Measurements from ENCODE around the gene NRXN3.

NRXN3 gene

DNA sequence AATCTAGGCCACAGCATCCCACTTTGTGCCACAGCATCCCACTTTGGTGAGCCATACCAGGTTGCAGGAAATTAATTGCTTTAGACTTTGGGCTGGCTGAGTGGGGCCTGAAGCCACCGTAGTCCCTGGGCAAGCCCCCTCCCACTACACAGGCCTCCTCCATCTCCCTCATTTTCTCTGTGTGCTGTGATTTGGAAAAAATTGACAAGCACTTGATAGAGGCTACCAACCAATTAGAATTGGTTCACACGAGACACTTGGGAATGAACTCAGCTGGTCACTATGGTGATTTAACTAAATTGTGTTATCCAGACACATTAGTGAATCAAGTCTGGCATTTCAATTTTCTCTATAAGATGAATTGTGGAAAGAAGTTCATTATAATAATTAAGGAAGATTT lies 1560.0 kb downstream of the NRXN3 start:
- Histone ChIP-seq H3K27ac (ENCODE audit: insufficient read depth, low read length, poor library complexity, severe bottlenecking) (no peak overlapping the region), H3K9me3 (ENCODE audit: control insufficient read depth, low read length) (no peaks in the 10 kb centered on the region)
- no peak for DNase-seq

DNA sequence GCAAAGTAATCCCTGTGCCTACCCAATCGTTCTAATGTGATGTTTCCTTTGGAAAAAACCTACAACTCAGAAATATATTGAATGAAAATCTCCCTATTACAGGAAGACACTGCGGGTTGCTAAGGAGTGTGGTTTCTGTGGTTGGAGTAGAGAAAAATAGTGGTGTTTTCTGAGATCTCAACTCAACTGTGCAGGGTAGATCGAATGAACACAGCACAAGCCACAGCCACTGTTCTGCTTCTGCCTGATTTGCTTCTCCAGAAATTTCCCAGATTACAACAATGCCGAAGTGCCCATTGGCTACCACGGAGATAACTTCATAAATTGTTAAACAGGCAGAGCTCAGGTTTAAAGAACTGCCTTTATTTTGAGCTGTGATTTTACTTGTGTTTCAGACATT lies 1560.8 kb downstream of the NRXN3 start:
- Histone ChIP-seq H3K27ac (ENCODE audit: insufficient read depth, low read length, poor library complexity, severe bottlenecking) (no peak overlapping the region), H3K4me3 (ENCODE audit: insufficient read depth, low read depth, low read length, poor library complexity, severe bottlenecking) (no peak overlapping the region), H3K27me3 (replicated peaks; ENCODE audit: control insufficient read depth, insufficient read depth, low read length, poor library complexity, severe bottlenecking) (no peaks in the 10 kb centered on the region), H3K4me1 (ENCODE audit: control insufficient read depth, insufficient read depth, low read length, poor library complexity, severe bottlenecking) (no peaks in the 10 kb centered on the region), H3K36me3 (ENCODE audit: control insufficient read depth, insufficient read depth, low read length) (no peaks in the 10 kb centered on the region), H3K9me3 (ENCODE audit: control insufficient read depth, low read length) (no peaks in the 10 kb centered on the region)
- no peak for DNase-seq

More for the DNA sequence above, 1560.0 kb downstream of the NRXN3 start:
- Histone ChIP-seq H3K27me3 (replicated peaks; ENCODE audit: control insufficient read depth, insufficient read depth, low read length, poor library complexity, severe bottlenecking) (no peaks in the 10 kb centered on the region), H3K4me3 (ENCODE audit: insufficient read depth, low read depth, low read length, poor library complexity, severe bottlenecking) (no peak overlapping the region), H3K36me3 (ENCODE audit: control insufficient read depth, insufficient read depth, low read length) (no peaks in the 10 kb centered on the region), H3K4me1 (ENCODE audit: control insufficient read depth, insufficient read depth, low read length, poor library complexity, severe bottlenecking) (no peaks in the 10 kb centered on the region)

GRCh38 chr14:79732911-79733655 lies 1562.9 kb downstream of the NRXN3 start:
- Histone ChIP-seq H3K4me3 (ENCODE audit: insufficient read depth, low read depth, low read length, poor library complexity, severe bottlenecking) (no peak overlapping the region), H3K4me1 (ENCODE audit: control insufficient read depth, insufficient read depth, low read length, poor library complexity, severe bottlenecking) (no peaks in the 10 kb centered on the region), H3K27me3 (replicated peaks; ENCODE audit: control insufficient read depth, insufficient read depth, low read length, poor library complexity, severe bottlenecking) (no peaks in the 10 kb centered on the region), H3K9me3 (ENCODE audit: control insufficient read depth, low read length) (no peaks in the 10 kb centered on the region), H3K36me3 (ENCODE audit: control insufficient read depth, insufficient read depth, low read length) (no peaks in the 10 kb centered on the region), H3K27ac (ENCODE audit: insufficient read depth, low read length, poor library complexity, severe bottlenecking) (no peak overlapping the region)
- no peak for DNase-seq

DNA sequence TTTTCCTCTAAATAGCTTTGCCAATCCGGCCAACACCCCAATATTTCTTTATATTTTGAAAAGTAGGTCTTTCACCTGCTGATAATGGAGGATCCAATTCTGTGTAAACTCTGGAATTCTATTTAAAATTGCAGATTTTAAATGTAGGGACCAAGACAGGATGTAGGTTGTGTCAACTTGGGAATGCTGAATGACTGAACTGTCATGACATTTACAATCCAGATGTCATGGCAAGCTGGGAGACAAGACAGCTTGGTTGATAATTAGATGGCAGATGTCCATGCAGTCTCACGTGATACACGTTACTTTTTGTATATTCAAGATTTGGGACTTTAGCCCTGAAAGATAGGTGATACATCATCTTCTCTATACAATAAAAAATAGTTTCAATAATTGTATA lies 1564.0 kb downstream of the NRXN3 start:
- H3K36me3 ChIP-seq (ENCODE audit: control insufficient read depth, insufficient read depth, low read length) = no peaks in the 10 kb centered on the region
- no peak for DNase-seq
- no peak overlapping the region for H3K4me3 ChIP-seq (ENCODE audit: insufficient read depth, low read depth, low read length, poor library complexity, severe bottlenecking)
- H3K27ac ChIP-seq (ENCODE audit: insufficient read depth, low read length, poor library complexity, severe bottlenecking) = no peak overlapping the region
- H3K27me3 ChIP-seq (replicated peaks; ENCODE audit: control insufficient read depth, insufficient read depth, low read length, poor library complexity, severe bottlenecking) = no peaks in the 10 kb centered on the region
- H3K4me1 ChIP-seq (ENCODE audit: control insufficient read depth, insufficient read depth, low read length, poor library complexity, severe bottlenecking) = no peaks in the 10 kb centered on the region
- no peaks in the 10 kb centered on the region for H3K9me3 ChIP-seq (ENCODE audit: control insufficient read depth, low read length)

- DNase-seq = no peak
- Histone ChIP-seq H3K9me3 (ENCODE audit: control insufficient read depth, low read length) (no peaks in the 10 kb centered on the region), H3K4me3 (ENCODE audit: insufficient read depth, low read depth, low read length, poor library complexity, severe bottlenecking) (no peak overlapping the region), H3K36me3 (ENCODE audit: control insufficient read depth, insufficient read depth, low read length) (no peaks in the 10 kb centered on the region), H3K27ac (ENCODE audit: insufficient read depth, low read length, poor library complexity, severe bottlenecking) (no peak overlapping the region), H3K27me3 (replicated peaks; ENCODE audit: control insufficient read depth, insufficient read depth, low read length, poor library complexity, severe bottlenecking) (no peaks in the 10 kb centered on the region), H3K4me1 (ENCODE audit: control insufficient read depth, insufficient read depth, low read length, poor library complexity, severe bottlenecking) (no peaks in the 10 kb centered on the region)
Observed at GRCh38 chr14:79734656-79735055, 1564.5 kb downstream of the NRXN3 start.

DNA sequence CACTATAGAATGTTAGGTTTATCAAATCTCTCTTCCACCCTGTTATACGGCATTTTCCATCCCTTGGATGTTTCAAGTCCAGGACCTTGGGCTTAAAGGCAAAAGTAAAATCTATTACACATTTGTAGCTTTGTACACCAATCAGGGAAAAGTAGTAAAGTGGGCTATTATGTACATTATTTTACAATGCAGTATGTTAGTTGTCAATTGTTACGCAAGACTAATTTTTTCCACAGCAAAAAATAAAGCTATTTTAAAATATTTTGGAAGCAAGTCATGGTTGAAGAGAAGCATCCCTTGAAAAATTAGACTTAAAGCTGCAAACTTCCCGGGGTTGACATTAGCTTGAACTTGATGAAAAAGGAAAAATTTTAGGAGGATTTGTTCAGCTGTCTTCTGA lies 1564.9 kb downstream of the NRXN3 start:
- H3K36me3 ChIP-seq (ENCODE audit: control insufficient read depth, insufficient read depth, low read length) = no peaks in the 10 kb centered on the region
- H3K9me3 ChIP-seq (ENCODE audit: control insufficient read depth, low read length) = no peaks in the 10 kb centered on the region
- no peak for DNase-seq
- no peak overlapping the region for H3K4me3 ChIP-seq (ENCODE audit: insufficient read depth, low read depth, low read length, poor library complexity, severe bottlenecking)
- H3K27me3 ChIP-seq (replicated peaks; ENCODE audit: control insufficient read depth, insufficient read depth, low read length, poor library complexity, severe bottlenecking) = no peaks in the 10 kb centered on the region
- H3K27ac ChIP-seq (ENCODE audit: insufficient read depth, low read length, poor library complexity, severe bottlenecking) = no peak overlapping the region
- no peaks in the 10 kb centered on the region for H3K4me1 ChIP-seq (ENCODE audit: control insufficient read depth, insufficient read depth, low read length, poor library complexity, severe bottlenecking)

GRCh38 chr14:79740066-79740601 lies 1570.0 kb downstream of the NRXN3 start:
- H3K27ac ChIP-seq (ENCODE audit: insufficient read depth, low read length, poor library complexity, severe bottlenecking) = no peak overlapping the region
- H3K4me3 ChIP-seq (ENCODE audit: insufficient read depth, low read depth, low read length, poor library complexity, severe bottlenecking) = no peak overlapping the region
- H3K4me1 ChIP-seq (ENCODE audit: control insufficient read depth, insufficient read depth, low read length, poor library complexity, severe bottlenecking) = no peaks in the 10 kb centered on the region
- H3K36me3 ChIP-seq (ENCODE audit: control insufficient read depth, insufficient read depth, low read length) = no peaks in the 10 kb centered on the region
- H3K9me3 ChIP-seq (ENCODE audit: control insufficient read depth, low read length) = no peaks in the 10 kb centered on the region
- no peaks in the 10 kb centered on the region for H3K27me3 ChIP-seq (replicated peaks; ENCODE audit: control insufficient read depth, insufficient read depth, low read length, poor library complexity, severe bottlenecking)
- no peak for DNase-seq

DNA sequence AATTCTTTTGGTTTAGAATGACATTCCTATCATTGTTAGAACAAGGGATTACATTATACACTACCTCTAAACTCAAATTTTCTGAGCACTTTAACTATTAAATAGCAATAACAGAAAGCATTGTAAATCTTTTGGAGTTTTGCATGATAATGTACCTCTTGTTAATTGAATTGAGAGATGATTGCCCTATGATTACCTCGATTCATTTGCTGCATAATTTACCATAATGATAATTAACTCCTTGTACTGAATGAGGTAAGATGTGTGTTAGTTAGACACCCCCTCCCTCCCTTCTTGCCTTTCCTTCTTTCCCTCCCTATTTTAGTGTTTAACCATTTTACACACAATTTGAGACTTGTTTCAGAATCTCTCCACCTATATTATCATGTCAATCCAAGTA lies 1572.0 kb downstream of the NRXN3 start:
- H3K9me3 ChIP-seq (ENCODE audit: control insufficient read depth, low read length) = no peaks in the 10 kb centered on the region
- no peaks in the 10 kb centered on the region for H3K27me3 ChIP-seq (replicated peaks; ENCODE audit: control insufficient read depth, insufficient read depth, low read length, poor library complexity, severe bottlenecking)
- H3K4me3 ChIP-seq (ENCODE audit: insufficient read depth, low read depth, low read length, poor library complexity, severe bottlenecking) = no peak overlapping the region
- DNase-seq = no peak
- no peak overlapping the region for H3K27ac ChIP-seq (ENCODE audit: insufficient read depth, low read length, poor library complexity, severe bottlenecking)
- H3K4me1 ChIP-seq (ENCODE audit: control insufficient read depth, insufficient read depth, low read length, poor library complexity, severe bottlenecking) = no peaks in the 10 kb centered on the region
- no peaks in the 10 kb centered on the region for H3K36me3 ChIP-seq (ENCODE audit: control insufficient read depth, insufficient read depth, low read length)

DNA sequence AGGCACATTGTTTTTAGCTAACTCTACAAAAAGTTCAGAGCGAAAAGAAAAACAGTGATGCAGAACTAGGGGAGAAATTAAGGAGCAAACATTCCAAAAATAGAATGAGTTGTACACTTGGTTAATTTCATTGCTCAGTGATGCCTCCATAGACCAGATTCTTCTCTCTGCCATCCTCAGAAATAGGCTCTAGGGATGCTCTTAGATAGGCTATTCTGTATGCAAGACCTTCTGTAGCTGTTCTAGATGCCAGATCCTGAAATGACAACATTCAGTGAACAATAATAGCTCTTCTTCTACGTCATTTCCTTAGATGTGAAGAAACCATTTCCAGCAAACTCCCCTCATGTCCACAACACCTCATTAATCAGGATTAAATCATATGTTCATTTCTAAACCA lies 1574.9 kb downstream of the NRXN3 start:
- H3K4me3 ChIP-seq (ENCODE audit: insufficient read depth, low read depth, low read length, poor library complexity, severe bottlenecking) = no peak overlapping the region
- no peaks in the 10 kb centered on the region for H3K36me3 ChIP-seq (ENCODE audit: control insufficient read depth, insufficient read depth, low read length)
- no peak for DNase-seq
- H3K9me3 ChIP-seq (ENCODE audit: control insufficient read depth, low read length) = no peaks in the 10 kb centered on the region
- no peaks in the 10 kb centered on the region for H3K27me3 ChIP-seq (replicated peaks; ENCODE audit: control insufficient read depth, insufficient read depth, low read length, poor library complexity, severe bottlenecking)
- H3K27ac ChIP-seq (ENCODE audit: insufficient read depth, low read length, poor library complexity, severe bottlenecking) = no peak overlapping the region
- H3K4me1 ChIP-seq (ENCODE audit: control insufficient read depth, insufficient read depth, low read length, poor library complexity, severe bottlenecking) = no peaks in the 10 kb centered on the region

DNA sequence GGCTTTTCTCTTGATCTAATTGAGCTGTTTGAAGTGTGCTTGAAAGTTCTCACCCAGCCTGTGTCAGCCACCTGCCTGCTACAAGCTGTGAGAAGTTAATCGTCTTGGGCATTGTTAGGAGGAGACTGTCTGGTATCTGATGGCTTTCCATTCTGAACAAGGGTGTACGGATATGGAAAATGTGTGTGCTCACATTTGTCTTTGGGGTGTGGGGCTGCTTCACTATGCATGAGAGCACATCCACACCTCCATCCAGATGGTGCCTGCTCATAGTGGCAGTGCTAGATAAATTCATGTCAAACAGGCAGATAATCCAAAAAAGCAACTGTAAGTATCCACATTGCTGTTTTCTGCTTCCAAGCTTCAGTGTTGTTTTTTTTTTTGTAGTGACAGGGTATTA lies 1578.9 kb downstream of the NRXN3 start:
- no peak overlapping the region for H3K4me3 ChIP-seq (ENCODE audit: insufficient read depth, low read depth, low read length, poor library complexity, severe bottlenecking)
- no peak for DNase-seq
- no peak overlapping the region for H3K27ac ChIP-seq (ENCODE audit: insufficient read depth, low read length, poor library complexity, severe bottlenecking)
- H3K36me3 ChIP-seq (ENCODE audit: control insufficient read depth, insufficient read depth, low read length) = no peaks in the 10 kb centered on the region
- H3K4me1 ChIP-seq (ENCODE audit: control insufficient read depth, insufficient read depth, low read length, poor library complexity, severe bottlenecking) = no peaks in the 10 kb centered on the region
- H3K9me3 ChIP-seq (ENCODE audit: control insufficient read depth, low read length) = no peaks in the 10 kb centered on the region
- H3K27me3 ChIP-seq (replicated peaks; ENCODE audit: control insufficient read depth, insufficient read depth, low read length, poor library complexity, severe bottlenecking) = no peaks in the 10 kb centered on the region

All from effector memory CD4-positive, alpha-beta T cell (primary cell).